ENCODE data around the gene FAH. TPM values are rescaled to one million over a fixed set of nuclear protein-coding genes. Genes with fewer than 3 reads are reported as not detected.

FAH gene
- total RNA-seq, 4 donors from 2014 or later, result 11.1 to 15.0 (median 14.0) TPM

DNA sequence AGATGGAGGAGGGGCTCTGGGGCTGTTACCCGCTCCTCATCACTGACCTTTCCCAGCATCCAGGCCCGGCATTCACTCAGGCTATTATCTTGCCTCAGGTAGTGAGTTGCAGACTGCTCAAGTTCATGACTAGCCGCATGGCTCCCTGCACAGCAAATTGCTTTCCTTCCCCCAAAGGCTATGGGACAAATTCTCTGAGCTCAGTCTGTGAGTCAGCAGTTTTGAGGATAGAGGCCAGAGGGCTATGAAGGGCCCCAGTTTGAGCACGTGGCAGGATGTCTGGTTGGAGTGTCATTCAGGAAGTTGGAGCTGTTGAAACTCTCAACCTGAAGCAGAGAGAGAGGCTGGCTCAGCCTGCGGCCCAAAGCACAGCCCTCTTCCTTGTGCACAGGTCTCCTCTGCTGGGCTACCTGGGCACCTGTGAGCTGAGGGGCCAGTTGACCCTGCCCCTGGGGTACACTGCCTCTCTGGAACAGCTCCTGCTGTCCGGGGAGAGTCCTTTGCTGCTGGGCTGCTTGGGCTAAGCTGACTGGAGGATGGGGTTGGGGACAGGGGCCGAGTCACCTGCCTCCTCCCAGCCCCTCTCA, 7.9 kb downstream of the FAH start:
- 81% methylated on average over 7 of the region's 7 CpGs for WGBS
- H3K4me1 ChIP-seq, result peaks cover 0 to 17% (median 12%) of the 10 kb centered on the region in 4 donors
- DNase-seq (ENCODE audit: extremely low spot score), result no peak
- H3K36me3 ChIP-seq, result peaks cover 0 to 65% (median 47%) of the 10 kb centered on the region in 4 donors
- H3K27ac ChIP-seq (replicated peaks in 1 of 4), result peak overlapping the region in 2 of 4 donors; percentile 16 to 19
- H3K4me3 ChIP-seq, result no peak overlapping the region
- no peaks in the 10 kb centered on the region for H3K9me3 ChIP-seq
- peak in 1 of 2 donors; percentile 30 for TF ChIP-seq POLR2AphosphoS5 (IDR thresholded peaks at IDR 0.05)
- no peak for TF ChIP-seq POLR2A (IDR thresholded peaks at IDR 0.05; ENCODE audit: low read depth)
- TF ChIP-seq EP300 (IDR thresholded peaks at IDR 0.05), result no peak
- TF ChIP-seq, protein P1, sequence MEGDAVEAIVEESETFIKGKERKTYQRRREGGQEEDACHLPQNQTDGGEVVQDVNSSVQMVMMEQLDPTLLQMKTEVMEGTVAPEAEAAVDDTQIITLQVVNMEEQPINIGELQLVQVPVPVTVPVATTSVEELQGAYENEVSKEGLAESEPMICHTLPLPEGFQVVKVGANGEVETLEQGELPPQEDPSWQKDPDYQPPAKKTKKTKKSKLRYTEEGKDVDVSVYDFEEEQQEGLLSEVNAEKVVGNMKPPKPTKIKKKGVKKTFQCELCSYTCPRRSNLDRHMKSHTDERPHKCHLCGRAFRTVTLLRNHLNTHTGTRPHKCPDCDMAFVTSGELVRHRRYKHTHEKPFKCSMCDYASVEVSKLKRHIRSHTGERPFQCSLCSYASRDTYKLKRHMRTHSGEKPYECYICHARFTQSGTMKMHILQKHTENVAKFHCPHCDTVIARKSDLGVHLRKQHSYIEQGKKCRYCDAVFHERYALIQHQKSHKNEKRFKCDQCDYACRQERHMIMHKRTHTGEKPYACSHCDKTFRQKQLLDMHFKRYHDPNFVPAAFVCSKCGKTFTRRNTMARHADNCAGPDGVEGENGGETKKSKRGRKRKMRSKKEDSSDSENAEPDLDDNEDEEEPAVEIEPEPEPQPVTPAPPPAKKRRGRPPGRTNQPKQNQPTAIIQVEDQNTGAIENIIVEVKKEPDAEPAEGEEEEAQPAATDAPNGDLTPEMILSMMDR (IDR thresholded peaks at IDR 0.05), result no peak
- intact Hi-C loops (cut with DNase I), result no loop called here
- H3K27me3 ChIP-seq, result no peaks in the 10 kb centered on the region

DNA sequence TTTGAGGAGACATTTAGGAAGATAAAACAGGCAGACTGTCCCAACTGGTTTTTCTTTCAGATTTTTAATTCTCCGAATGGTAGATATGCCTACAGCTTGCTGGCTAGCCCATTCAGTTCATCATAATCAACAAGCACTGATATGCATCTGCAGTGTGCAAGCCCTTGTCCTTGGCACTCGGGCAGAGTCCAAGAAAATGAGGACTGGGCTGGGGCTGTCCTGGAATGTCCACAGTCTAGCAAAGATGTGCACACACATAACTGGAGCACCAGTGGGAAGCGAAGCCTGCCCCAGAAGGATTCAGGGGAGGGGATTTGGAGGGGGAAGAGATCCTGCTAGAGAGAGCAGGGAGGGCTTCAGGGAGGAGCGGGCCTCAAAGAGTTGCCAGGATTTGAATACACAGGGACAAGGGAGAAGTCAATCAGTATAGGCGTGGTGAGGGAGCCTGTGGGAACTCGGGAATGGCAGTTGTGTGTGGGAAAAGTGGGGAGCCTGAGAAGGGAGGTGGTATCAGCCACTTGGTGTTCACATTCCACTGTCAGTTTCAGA, 8.7 kb downstream of the FAH start:
- intact Hi-C loops (cut with DNase I), result no loop called here
- Histone ChIP-seq H3K27me3 (no peaks in the 10 kb centered on the region), H3K4me1 (peaks cover 0 to 17% (median 12%) of the 10 kb centered on the region in 4 donors), H3K36me3 (peaks cover 0 to 65% (median 47%) of the 10 kb centered on the region in 4 donors), H3K9me3 (no peaks in the 10 kb centered on the region), H3K4me3 (no peak overlapping the region), H3K27ac (replicated peaks in 1 of 4) (no peak overlapping the region)
- no peak for DNase-seq (ENCODE audit: extremely low spot score)
- 89% methylated on average over 6 of the region's 6 CpGs for WGBS
- TF ChIP-seq POLR2AphosphoS5 (IDR thresholded peaks at IDR 0.05), result no peak
- no peak for TF ChIP-seq EP300 (IDR thresholded peaks at IDR 0.05)
- no peak for TF ChIP-seq POLR2A (IDR thresholded peaks at IDR 0.05; ENCODE audit: low read depth)
- TF ChIP-seq, protein P1 (IDR thresholded peaks at IDR 0.05), result no peak

DNA sequence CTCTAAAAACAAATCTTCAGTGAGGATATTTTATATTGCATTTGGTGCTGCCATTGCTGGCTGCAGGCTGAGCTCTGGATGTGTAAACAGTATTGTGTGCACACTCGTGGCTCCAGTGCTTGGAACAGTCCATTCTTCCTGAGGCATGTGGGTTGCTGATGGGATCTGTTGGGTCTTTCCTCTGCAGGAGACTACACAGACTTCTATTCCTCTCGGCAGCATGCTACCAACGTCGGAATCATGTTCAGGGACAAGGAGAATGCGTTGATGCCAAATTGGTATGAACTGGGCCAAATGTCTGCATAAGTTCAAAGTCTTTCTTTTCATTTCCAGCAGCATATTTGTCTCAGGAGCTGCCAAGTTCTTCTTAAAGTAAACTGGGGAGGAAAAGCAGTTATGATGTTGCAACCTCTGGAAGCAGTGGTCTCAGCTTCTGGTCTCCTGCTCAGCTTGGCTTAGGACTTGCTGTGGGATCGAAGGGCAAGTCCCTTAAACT, 9.3 kb downstream of the FAH start:
- no peak overlapping the region for H3K4me3 ChIP-seq
- 84% methylated on average over 6 of the region's 6 CpGs for WGBS
- no peaks in the 10 kb centered on the region for H3K9me3 ChIP-seq
- DNase-seq (ENCODE audit: extremely low spot score), result no peak
- H3K4me1 ChIP-seq, result peaks cover 0 to 17% (median 12%) of the 10 kb centered on the region in 4 donors
- H3K36me3 ChIP-seq, result peaks cover 0 to 65% (median 47%) of the 10 kb centered on the region in 4 donors
- H3K27me3 ChIP-seq, result no peaks in the 10 kb centered on the region
- TF ChIP-seq EP300 (IDR thresholded peaks at IDR 0.05), result no peak
- TF ChIP-seq, protein P1 (IDR thresholded peaks at IDR 0.05), result no peak
- no peak for TF ChIP-seq POLR2A (IDR thresholded peaks at IDR 0.05; ENCODE audit: low read depth)
- no peak for TF ChIP-seq POLR2AphosphoS5 (IDR thresholded peaks at IDR 0.05)
- H3K27ac ChIP-seq (replicated peaks in 1 of 4), result no peak overlapping the region
- intact Hi-C loops (cut with DNase I), result no loop called here

DNA sequence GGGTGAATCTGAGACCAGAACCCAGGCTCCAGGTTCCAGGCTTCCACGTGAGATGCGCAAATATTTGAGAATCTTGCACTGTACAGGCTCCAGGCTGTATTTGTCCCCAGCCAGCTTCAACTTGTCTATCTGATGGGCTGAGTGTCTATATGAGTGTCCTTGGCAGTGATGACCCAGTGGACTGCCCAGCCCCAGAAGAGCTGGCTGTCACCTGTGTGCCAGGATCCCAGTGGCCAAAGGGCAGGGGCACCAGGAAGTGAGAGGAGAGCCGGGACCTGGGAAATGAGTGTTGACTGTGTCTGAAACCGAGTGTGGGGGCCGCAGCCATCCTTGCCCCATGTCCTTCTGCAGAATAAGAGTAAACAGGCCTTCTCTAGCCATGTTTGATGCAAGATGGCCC, 10.4 kb downstream of the FAH start:
- H3K4me3 ChIP-seq, result no peak overlapping the region
- peaks cover 0 to 17% (median 12%) of the 10 kb centered on the region in 4 donors for H3K4me1 ChIP-seq
- TF ChIP-seq, protein P1 (IDR thresholded peaks at IDR 0.05), result no peak
- TF ChIP-seq POLR2AphosphoS5 (IDR thresholded peaks at IDR 0.05) (no peak), EP300 (IDR thresholded peaks at IDR 0.05) (no peak), POLR2A (IDR thresholded peaks at IDR 0.05; ENCODE audit: low read depth) (no peak)
- DNase-seq (ENCODE audit: extremely low spot score), result no peak
- H3K9me3 ChIP-seq, result no peaks in the 10 kb centered on the region
- H3K27ac ChIP-seq (replicated peaks in 1 of 4), result no peak overlapping the region
- intact Hi-C loops (cut with DNase I), result no loop called here
- no peaks in the 10 kb centered on the region for H3K27me3 ChIP-seq
- 80% methylated on average over 5 of the region's 5 CpGs for WGBS
- peaks cover 0 to 69% (median 44%) of the 10 kb centered on the region in 4 donors for H3K36me3 ChIP-seq
